Measurements from ENCODE around the gene NRCAM. TPM values are rescaled to one million over a fixed set of nuclear protein-coding genes. Genes with fewer than 3 reads are reported as not detected.

Gene NRCAM
- total RNA-seq, 4 donors from 2014 or later = 1.1 to 6.1 (median 4.0) TPM

DNA sequence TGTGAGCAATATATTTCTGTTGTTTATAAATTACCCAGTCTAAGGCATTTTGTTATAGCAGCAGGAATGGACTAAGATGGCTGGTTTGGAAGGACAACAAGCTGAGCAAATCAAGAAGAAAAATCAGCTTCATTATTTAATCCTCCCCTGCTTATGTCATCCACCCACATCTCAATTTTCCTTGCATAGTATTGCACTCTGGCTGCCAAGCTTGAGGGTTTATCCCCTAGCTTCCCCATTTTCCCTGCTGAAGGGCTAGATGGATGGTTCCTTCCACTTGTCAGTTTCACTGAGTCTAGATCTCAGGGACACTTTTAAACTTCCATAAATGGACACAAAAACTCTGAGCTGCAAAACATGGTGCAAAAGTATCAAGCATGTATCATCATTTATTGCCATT, 250.9 kb downstream of the NRCAM start:
- TF ChIP-seq POLR2A (IDR thresholded peaks at IDR 0.05) = no peak
- TF ChIP-seq, protein P1, sequence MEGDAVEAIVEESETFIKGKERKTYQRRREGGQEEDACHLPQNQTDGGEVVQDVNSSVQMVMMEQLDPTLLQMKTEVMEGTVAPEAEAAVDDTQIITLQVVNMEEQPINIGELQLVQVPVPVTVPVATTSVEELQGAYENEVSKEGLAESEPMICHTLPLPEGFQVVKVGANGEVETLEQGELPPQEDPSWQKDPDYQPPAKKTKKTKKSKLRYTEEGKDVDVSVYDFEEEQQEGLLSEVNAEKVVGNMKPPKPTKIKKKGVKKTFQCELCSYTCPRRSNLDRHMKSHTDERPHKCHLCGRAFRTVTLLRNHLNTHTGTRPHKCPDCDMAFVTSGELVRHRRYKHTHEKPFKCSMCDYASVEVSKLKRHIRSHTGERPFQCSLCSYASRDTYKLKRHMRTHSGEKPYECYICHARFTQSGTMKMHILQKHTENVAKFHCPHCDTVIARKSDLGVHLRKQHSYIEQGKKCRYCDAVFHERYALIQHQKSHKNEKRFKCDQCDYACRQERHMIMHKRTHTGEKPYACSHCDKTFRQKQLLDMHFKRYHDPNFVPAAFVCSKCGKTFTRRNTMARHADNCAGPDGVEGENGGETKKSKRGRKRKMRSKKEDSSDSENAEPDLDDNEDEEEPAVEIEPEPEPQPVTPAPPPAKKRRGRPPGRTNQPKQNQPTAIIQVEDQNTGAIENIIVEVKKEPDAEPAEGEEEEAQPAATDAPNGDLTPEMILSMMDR (IDR thresholded peaks at IDR 0.05) = no peak
- no peak for DNase-seq (ENCODE audit: low spot score in 2 of 2)
- no peak overlapping the region for H3K4me3 ChIP-seq (ENCODE audit: low read depth, poor library complexity, severe bottlenecking)
- intact Hi-C loops (cut with DNase I; ENCODE audit: low total_unique reads) = no loop called here

DNA sequence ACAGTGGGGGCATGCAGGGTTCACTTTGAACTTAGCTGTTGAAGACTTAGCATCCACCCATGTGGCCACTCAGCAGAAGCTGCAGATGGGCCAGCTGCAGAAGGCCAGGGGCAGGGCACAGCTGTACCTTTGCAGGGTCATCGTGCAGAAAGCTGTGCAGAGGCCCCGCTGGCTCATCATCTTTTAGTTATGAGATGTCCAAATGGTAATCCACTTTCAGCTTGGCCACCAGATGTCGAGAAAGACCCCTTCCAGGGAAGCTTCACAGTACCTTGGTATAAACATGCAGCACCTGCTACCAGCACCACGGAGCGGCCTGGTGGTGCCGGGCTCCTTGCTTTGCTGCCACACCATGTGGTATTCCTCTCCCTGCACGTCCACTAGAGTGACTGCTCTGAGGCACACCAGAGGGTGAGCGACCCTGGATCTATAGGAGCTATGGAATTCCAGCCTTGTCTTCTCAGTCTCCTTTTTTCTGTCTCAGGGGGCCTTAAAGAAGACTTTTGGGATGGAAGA, 251.9 kb downstream of the NRCAM start:
- DNase-seq (ENCODE audit: low spot score in 2 of 2) = no peak
- intact Hi-C loops (cut with DNase I; ENCODE audit: low total_unique reads) = no loop called here
- no peak overlapping the region for H3K4me3 ChIP-seq (ENCODE audit: low read depth, poor library complexity, severe bottlenecking)
- TF ChIP-seq POLR2A (IDR thresholded peaks at IDR 0.05) = no peak
- WGBS, 2 donors = 89% methylated on average over 8 of the region's 8 CpGs

DNA sequence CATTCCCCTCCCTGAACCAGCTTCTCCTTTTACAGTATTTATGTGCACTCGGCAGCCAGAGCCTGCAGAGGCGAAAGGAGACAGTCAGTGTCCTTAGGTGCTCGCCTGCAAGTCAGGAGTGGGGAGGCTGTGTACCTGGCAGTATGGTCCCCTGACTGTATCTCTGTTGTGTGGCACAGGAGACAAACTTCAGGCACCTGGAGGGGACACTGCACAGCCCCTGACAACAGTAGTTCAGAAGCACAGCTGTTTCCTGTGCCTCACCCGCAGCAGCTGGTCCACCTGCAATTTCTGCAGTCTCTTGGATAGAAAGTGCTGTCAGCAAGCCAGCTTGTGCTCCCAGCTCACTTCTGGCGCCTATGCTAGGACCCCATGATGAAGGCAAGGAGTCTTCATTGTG, 252.7 kb downstream of the NRCAM start:
- intact Hi-C loops (cut with DNase I; ENCODE audit: low total_unique reads) = no loop called here
- no peak for DNase-seq (ENCODE audit: low spot score in 2 of 2)
- H3K4me3 ChIP-seq (ENCODE audit: low read depth, poor library complexity, severe bottlenecking) = no peak overlapping the region
- 51 to 60% methylated on average over 5 of the region's 5 CpGs for WGBS, 2 donors
- TF ChIP-seq, protein P1 (IDR thresholded peaks at IDR 0.05) = no peak
- TF ChIP-seq POLR2A (IDR thresholded peaks at IDR 0.05) = no peak

DNA sequence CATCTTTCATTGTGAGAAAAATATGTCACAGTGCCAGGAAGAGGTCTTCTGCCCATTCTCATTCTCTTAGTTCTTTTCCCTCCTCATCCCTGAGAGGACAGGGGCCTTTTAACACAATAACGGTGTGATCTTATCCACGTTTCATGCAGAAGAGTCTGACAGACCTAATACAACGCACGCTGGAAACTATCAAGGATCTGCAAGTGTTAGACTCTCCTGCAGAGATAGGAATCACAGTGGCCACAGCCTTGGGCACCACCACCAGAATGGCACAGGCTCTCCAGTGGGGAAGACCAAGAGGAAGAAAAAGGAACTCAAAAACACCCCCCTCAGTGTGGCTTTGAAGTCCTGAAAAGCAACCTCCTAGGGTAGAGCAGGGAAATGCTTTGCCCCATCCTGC, 253.5 kb downstream of the NRCAM start:
- H3K4me3 ChIP-seq (ENCODE audit: low read depth, poor library complexity, severe bottlenecking) = no peak overlapping the region
- DNase-seq (ENCODE audit: low spot score in 2 of 2) = no peak
- intact Hi-C loops (cut with DNase I; ENCODE audit: low total_unique reads) = no loop called here
- WGBS, 2 donors = 71 to 76% methylated on average over 4 of the region's 4 CpGs
- TF ChIP-seq, protein P1 (IDR thresholded peaks at IDR 0.05) = no peak
- TF ChIP-seq POLR2A (IDR thresholded peaks at IDR 0.05) = no peak

DNA sequence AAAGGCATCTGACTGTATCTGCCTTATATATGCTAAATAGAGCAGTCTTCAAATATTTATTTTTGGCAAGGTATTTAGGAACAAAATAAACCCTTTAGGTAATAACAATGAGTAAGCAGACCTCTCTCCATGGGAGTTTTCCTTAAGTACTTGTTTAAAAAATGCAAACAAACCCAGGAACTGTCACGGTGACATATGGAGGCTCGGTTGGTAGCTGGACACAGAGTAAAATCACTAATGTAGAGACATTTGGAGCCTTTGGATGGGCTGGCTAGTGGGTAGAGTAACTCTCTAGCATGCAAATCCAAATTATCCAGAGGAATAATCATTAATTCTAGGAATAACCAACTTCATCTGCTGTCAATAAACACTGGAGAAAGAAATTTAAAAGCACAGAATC, 254.5 kb downstream of the NRCAM start:
- WGBS, 2 donors = 53 to 58% methylated on average over 2 of the region's 2 CpGs
- H3K4me3 ChIP-seq (ENCODE audit: low read depth, poor library complexity, severe bottlenecking) = no peak overlapping the region
- no peak for DNase-seq (ENCODE audit: low spot score in 2 of 2)
- intact Hi-C loops (cut with DNase I; ENCODE audit: low total_unique reads) = no loop called here
- TF ChIP-seq, protein P1 (IDR thresholded peaks at IDR 0.05) = no peak
- TF ChIP-seq POLR2A (IDR thresholded peaks at IDR 0.05) = no peak

DNA sequence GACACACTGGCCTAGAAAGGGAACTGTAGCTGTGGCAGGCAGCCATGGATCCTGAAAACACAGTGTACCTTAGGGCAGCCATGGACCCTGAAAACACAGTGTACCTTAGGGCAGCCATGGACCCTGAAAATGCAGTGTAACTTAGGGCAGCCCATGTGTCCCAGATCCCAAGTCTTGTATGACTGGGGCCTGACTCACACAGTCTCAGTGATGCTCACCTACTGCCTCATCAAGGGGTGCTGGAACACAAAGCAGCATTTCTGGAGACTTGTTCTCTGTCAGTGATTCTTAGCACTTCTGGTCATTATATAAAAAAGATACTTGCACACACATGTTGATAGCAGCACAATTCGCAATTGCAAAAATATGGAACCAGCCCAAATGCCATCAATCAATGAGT, 255.9 kb downstream of the NRCAM start:
- intact Hi-C loops (cut with DNase I; ENCODE audit: low total_unique reads) = no loop called here
- H3K4me3 ChIP-seq (ENCODE audit: low read depth, poor library complexity, severe bottlenecking) = no peak overlapping the region
- DNase-seq (ENCODE audit: low spot score in 2 of 2) = no peak
- TF ChIP-seq, protein P1 (IDR thresholded peaks at IDR 0.05) = no peak
- TF ChIP-seq POLR2A (IDR thresholded peaks at IDR 0.05) = no peak
- WGBS, 2 donors = 50 to 60% methylated on average over 1 of the region's 1 CpG

Data from lower leg skin (tissue), 4 donors.